A549 (cell line): ENCODE results near the gene KDM1B. TPM values are rescaled to one million over a fixed set of nuclear protein-coding genes. Genes with fewer than 3 reads are reported as not detected.

Experiments used
- ATAC-seq, 2 experiments: fragments of 200-7000 bp in 1 of 2; fragments of >200 bp in 1 of 2; cut with Nextera tagmentation in 1 of 2; cut with Tn5 transposase in 1 of 2; 3 replicates each; pipeline versions ENCODE4 v1.8.0 to v1.9.1; 2018 to 2020; ENCODE audit warnings: mild to moderate bottlenecking in 1 of 2, moderate library complexity in 1 of 2
- CTCF ChIA-PET: fragments of 300-600 bp; sonication (Branson Sonifier 250); formaldehyde crosslinking; extraction: SDS; loops from one replicate; lab custom pipeline; 2021; ENCODE audit warnings: antibody characterized with exemption, inconsistent platforms; lab: Yijun Ruan, JAX
- POLR2A ChIA-PET: fragments of 350-600 bp; formaldehyde crosslinking; extraction: SDS; loops from one replicate; lab custom pipeline; 2021; ENCODE audit warnings: antibody characterized with exemption, inconsistent platforms; lab: Yijun Ruan, JAX
- DNase-seq, 2 experiments: peaks; one replicate each; pipeline versions ENCODE4 v3.0.0 to v3.0.0-alpha.2; 2011 to 2016; ENCODE audit warnings: low read depth in 1 of 2, low spot score in 1 of 2
- FAIRE-seq: peaks from 2 replicates; lab custom pipeline; 2011; peaks lifted over from hg19 to GRCh38; lab: Jason Lieb, UNC
- H3K27ac ChIP-seq, 2 experiments: fragments of >200 bp; sonication (Bioruptor Twin); formaldehyde crosslinking; 3 replicates each; pipeline ENCODE4 v1.5.1; 2016 to 2017
- H3K4me1 ChIP-seq: fragments of >200 bp; sonication (Bioruptor Twin); formaldehyde crosslinking; 3 replicates; pipeline ENCODE4 v1.6.1; 2016
- H3K4me2 ChIP-seq: fragments of >200 bp; sonication (Bioruptor Twin); formaldehyde crosslinking; 3 replicates; pipeline ENCODE4 v1.6.1; 2016
- H3K4me3 ChIP-seq: fragments of >200 bp; sonication (Bioruptor Twin); formaldehyde crosslinking; 3 replicates; pipeline ENCODE4 v1.5.1; 2016
- H3K9me3 ChIP-seq: fragments of >200 bp; sonication (Bioruptor Twin); formaldehyde crosslinking; 3 replicates; pipeline ENCODE4 v1.6.1; 2016
- BHLHE40 ChIP-seq: IDR thresholded peaks from 2 replicates; pipeline ENCODE4 v1.6.1; 2012; ENCODE audit warnings: low read depth, low read length, inconsistent platforms
- CBX2 ChIP-seq: fragments of 200-600 bp; sonication (generic); IDR thresholded peaks from 2 replicates; pipeline ENCODE4 v1.6.1; 2016; ENCODE audit warnings: low read depth, mild to moderate bottlenecking, borderline replicate concordance
- CBX8 ChIP-seq: fragments of 200-600 bp; sonication (generic); IDR thresholded peaks from 2 replicates; pipeline ENCODE4 v1.6.1; 2016
- CEBPB ChIP-seq, 2 experiments: fragments of >200 bp in 1 of 2; sonication (Bioruptor Twin) in 1 of 2; formaldehyde crosslinking in 1 of 2; IDR thresholded peaks; 2 replicates each; pipeline ENCODE4 v1.6.1; 2012 to 2016
- ESRRA ChIP-seq: fragments of 150-350 bp; IDR thresholded peaks from 2 replicates; pipeline ENCODE4 v1.6.1; 2014; ENCODE audit warnings: mild to moderate bottlenecking, low read length, borderline replicate concordance
- FOXS1 ChIP-seq: fragments of 250-450 bp; sonication (Bioruptor Pico); IDR thresholded peaks from 2 replicates; pipeline ENCODE4 v1.5.0; 2020; ENCODE audit warnings: mild to moderate bottlenecking, moderate library complexity
- GATA3 ChIP-seq: IDR thresholded peaks from 2 replicates; pipeline ENCODE4 v1.6.1; 2012; ENCODE audit warnings: borderline replicate concordance
- HEYL ChIP-seq: fragments of 250-450 bp; sonication (Bioruptor Pico); IDR thresholded peaks from 2 replicates; pipeline ENCODE4 v1.8.0; 2021; ENCODE audit warnings: mild to moderate bottlenecking, moderate library complexity
- HOXB5 ChIP-seq: fragments of 250-450 bp; sonication (Bioruptor Pico); IDR thresholded peaks from 2 replicates; pipeline ENCODE4 v1.5.0; 2020; ENCODE audit warnings: mild to moderate bottlenecking, moderate library complexity
- MAFK ChIP-seq: fragments of 450-650 bp; IDR thresholded peaks from 2 replicates; pipeline ENCODE4 v1.6.1; 2014; ENCODE audit not compliant: partially characterized antibody
- NFE2L2 ChIP-seq: fragments of 150-350 bp; conservative IDR thresholded peaks from 2 replicates; pipeline ENCODE4 v1.6.1; 2014; ENCODE audit warnings: low read length
- NPAS2 ChIP-seq: fragments of 250-450 bp; sonication (Bioruptor Pico); IDR thresholded peaks from 2 replicates; pipeline ENCODE4 v1.8.0; 2022; ENCODE audit warnings: mild to moderate bottlenecking, moderate library complexity, borderline replicate concordance
- NR3C1 ChIP-seq: fragments of >200 bp; sonication (Bioruptor Twin); formaldehyde crosslinking; IDR thresholded peaks from 3 replicates; pipeline ENCODE4 v1.6.1; 2017
- PHF8 ChIP-seq: fragments of 200-600 bp; sonication (generic); IDR thresholded peaks from 2 replicates; pipeline ENCODE4 v1.6.1; 2016; ENCODE audit warnings: low read depth, mild to moderate bottlenecking, antibody characterized with exemption, moderate library complexity, borderline replicate concordance
- RAD21 ChIP-seq, 2 experiments: fragments of >200 bp in 1 of 2; sonication (Bioruptor Twin) in 1 of 2; formaldehyde crosslinking in 1 of 2; IDR thresholded peaks in 1 of 2; conservative IDR thresholded peaks in 1 of 2; 2 replicates in 1 of 2; 3 replicates in 1 of 2; pipeline ENCODE4 v1.6.1; 2012 to 2018; ENCODE audit warnings: inconsistent platforms in 1 of 2
- TP53 ChIP-seq: fragments of 250-450 bp; sonication (Bioruptor Pico); IDR thresholded peaks from 2 replicates; pipeline ENCODE4 v1.5.0; 2021; ENCODE audit warnings: mild to moderate bottlenecking, moderate library complexity
- ZC3H11A ChIP-seq: fragments of 450-650 bp; IDR thresholded peaks from 2 replicates; pipeline ENCODE4 v1.6.1; 2014; ENCODE audit warnings: antibody characterized with exemption, mild to moderate bottlenecking
- ZFP36 ChIP-seq: fragments of 450-650 bp; IDR thresholded peaks from 2 replicates; pipeline ENCODE4 v1.6.1; 2014; ENCODE audit warnings: borderline replicate concordance; ENCODE audit not compliant: partially characterized antibody
- ZSCAN20 ChIP-seq: fragments of 250-450 bp; sonication (Bioruptor Pico); IDR thresholded peaks from 2 replicates; pipeline ENCODE4 v1.8.0; 2022; ENCODE audit warnings: mild to moderate bottlenecking, moderate library complexity
- WGBS: methylation state at CpG from one replicate; pipeline ENCODE4 v1.1.6; 2017; ENCODE audit errors: missing lambda C conversion rate; 5-methylcytosine and 5-hydroxymethylcytosine counted together
- polyA plus RNA-seq, 4 experiments: library from polyadenylated mRNA; depleted of rRNA in 3 of 4; stranded (reverse); fragments of >200 nt; fragmentation: RNase III in 1 of 4; extraction: RNeasy Plus Mini Kit Qiagen cat#74134 plus additional on column Dnase treatment in 1 of 4; gene quantifications; 2 replicates in 3 of 4; 3 replicates in 1 of 4; pipeline ENCODE4 v1.2.3, GENCODE V29; 2011 to 2017
- TF ChIP-seq, protein P1 (sequence below): fragments of >200 bp; sonication (Bioruptor Twin); formaldehyde crosslinking; IDR thresholded peaks from 3 replicates; pipeline ENCODE4 v1.5.1; 2016
- TF ChIP-seq, protein P2 (sequence below): fragments of 150-350 bp; IDR thresholded peaks from 2 replicates; pipeline ENCODE4 v1.6.1; 2014; ENCODE audit warnings: low read depth, mild to moderate bottlenecking, low read length
- TF ChIP-seq, protein P3 (sequence below): fragments of 250-450 bp; sonication (Bioruptor Pico); IDR thresholded peaks from 2 replicates; pipeline ENCODE4 v1.5.0; 2020; ENCODE audit warnings: low read depth, mild to moderate bottlenecking, moderate library complexity

The KDM1B gene
- polyA plus RNA-seq, 2 of the 4 experiments (the other 2 are of a cell fraction) = 11.0 to 14.9 TPM

DNA sequence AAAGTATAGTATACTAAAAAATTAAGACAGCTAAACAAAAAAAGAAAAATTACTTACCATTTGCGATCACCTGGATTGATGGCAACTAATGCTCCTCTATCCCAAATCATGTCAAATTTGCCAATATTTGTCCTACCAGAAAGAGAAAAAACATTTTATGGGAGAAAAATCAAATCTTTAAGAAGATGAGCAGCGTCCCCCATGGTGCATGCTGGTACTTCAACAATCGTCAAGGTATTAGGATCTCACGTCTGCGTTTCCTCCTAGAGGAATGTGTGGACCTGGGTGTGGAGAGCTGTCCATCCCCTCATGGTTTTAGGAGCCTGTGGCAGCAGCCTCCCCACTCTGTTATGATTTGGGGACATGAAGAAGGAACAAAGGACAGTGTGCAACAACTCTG lies 16.3 kb upstream of the KDM1B start:
- no peaks in the 10 kb centered on the region for H3K4me1 ChIP-seq
- 88% methylated on average over 5 of the region's 5 CpGs for WGBS
- ATAC-seq (no peak), DNase-seq (no peak), FAIRE-seq (no peak)
- ChIA-PET CTCF (interaction anchor here (2.4 kb wide), 1 partner anchor 16 kb away, joined by 9 read pairs; the partner anchor contains the start of gene NHLRC1), POLR2A (no interaction called here)
- no peak overlapping the region for H3K4me2 ChIP-seq
- H3K4me3 ChIP-seq = no peak overlapping the region
- H3K9me3 ChIP-seq = no peaks in the 10 kb centered on the region
- TF ChIP-seq, protein P1, sequence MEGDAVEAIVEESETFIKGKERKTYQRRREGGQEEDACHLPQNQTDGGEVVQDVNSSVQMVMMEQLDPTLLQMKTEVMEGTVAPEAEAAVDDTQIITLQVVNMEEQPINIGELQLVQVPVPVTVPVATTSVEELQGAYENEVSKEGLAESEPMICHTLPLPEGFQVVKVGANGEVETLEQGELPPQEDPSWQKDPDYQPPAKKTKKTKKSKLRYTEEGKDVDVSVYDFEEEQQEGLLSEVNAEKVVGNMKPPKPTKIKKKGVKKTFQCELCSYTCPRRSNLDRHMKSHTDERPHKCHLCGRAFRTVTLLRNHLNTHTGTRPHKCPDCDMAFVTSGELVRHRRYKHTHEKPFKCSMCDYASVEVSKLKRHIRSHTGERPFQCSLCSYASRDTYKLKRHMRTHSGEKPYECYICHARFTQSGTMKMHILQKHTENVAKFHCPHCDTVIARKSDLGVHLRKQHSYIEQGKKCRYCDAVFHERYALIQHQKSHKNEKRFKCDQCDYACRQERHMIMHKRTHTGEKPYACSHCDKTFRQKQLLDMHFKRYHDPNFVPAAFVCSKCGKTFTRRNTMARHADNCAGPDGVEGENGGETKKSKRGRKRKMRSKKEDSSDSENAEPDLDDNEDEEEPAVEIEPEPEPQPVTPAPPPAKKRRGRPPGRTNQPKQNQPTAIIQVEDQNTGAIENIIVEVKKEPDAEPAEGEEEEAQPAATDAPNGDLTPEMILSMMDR = no peak
- no peak overlapping the region for H3K27ac ChIP-seq

DNA sequence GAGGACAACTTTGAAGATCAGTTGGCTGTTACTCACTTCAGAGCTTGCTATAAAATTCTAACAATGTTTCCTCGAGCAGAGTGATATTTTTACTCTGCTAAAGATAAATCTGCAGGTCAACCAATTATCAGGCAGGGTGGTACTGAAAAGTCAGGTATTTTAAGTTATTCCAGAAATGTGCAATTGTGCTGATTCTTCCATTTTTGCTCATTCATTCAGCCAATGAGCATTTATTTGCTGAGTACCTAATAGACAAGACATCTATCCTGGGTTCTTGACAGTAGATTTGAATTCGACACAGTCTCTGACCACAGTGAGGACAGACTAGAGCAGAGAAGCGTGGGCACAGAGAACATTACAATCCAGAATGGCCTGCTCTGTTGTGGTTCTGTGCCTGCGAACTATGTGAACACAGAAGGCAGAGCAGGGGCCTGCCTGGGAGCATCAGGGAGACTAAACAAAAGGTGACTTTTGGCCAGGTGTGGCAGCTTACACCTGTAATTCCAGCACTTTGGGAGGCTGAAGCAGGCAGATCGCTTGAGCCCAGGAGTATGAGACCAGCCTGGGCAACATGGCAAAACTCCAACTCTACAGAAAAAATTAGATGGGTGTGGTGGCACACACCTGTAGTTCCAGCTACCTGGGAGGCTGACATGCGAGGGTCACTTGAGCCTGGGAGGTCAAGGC lies 15.1 kb upstream of the KDM1B start:
- Histone ChIP-seq H3K4me1 (no peaks in the 10 kb centered on the region), H3K9me3 (no peaks in the 10 kb centered on the region), H3K4me2 (no peak overlapping the region), H3K4me3 (no peak overlapping the region), H3K27ac (no peak overlapping the region)
- FAIRE-seq (no peak), DNase-seq (no peak), ATAC-seq (no peak)
- TF ChIP-seq ESRRA (no peak), MAFK (peak; percentile 21)
- WGBS = 84% methylated on average over 6 of the region's 6 CpGs
- CTCF ChIA-PET = no interaction called here
- POLR2A ChIA-PET = no interaction called here

DNA sequence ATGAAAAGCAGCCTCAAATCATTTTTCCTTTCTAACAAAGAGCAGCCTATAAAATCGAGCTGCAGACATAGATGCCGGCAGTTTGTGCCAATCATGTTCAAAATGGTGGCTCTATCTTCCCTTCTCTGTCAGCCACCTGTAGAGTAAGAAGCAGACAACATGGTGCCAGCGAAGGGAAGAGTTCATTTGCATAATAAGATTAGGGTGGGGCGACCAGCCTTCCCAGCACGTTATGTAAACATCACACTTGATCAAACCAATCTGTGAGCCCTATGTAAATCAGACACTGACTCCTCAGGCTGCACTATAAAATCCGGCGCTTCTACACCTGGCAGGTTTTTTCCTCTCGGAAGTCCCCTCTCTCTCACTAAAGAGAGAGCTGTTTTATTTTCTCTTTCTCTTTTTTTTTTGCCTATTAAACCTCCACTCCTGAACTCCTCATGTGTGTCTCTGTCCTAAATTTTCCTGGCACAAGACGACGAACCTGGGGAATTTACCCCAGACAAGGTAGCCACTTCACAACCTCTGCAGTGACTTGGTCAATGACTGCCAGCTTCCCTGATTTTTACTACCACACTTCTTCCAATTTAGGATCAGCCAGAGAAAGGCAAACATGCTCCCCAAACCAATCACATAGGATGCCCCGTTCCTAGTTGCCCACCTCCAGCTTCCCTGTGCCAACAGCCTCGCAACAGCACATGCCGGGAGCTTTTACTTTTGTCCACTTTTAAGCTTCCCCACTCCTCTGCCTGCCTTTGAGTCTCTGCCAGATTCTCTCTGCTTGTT lies 13.2 kb upstream of the KDM1B start:
- ATAC-seq (no peak), DNase-seq (no peak)
- ChIA-PET POLR2A (no interaction called here), CTCF (no interaction called here)
- no peak overlapping the region for H3K4me2 ChIP-seq
- no peak overlapping the region for H3K4me3 ChIP-seq
- TF ChIP-seq CEBPB (IDR thresholded peaks at IDR 0.05) (no peak), NR3C1 (no peak), ZSCAN20 (CRISPR knock-in tag) (no peak), CBX8 (no peak), NFE2L2 (no peak), BHLHE40 (no peak), CBX2 (no peak), TP53 (CRISPR knock-in tag) (no peak)
- TF ChIP-seq, protein P2, sequence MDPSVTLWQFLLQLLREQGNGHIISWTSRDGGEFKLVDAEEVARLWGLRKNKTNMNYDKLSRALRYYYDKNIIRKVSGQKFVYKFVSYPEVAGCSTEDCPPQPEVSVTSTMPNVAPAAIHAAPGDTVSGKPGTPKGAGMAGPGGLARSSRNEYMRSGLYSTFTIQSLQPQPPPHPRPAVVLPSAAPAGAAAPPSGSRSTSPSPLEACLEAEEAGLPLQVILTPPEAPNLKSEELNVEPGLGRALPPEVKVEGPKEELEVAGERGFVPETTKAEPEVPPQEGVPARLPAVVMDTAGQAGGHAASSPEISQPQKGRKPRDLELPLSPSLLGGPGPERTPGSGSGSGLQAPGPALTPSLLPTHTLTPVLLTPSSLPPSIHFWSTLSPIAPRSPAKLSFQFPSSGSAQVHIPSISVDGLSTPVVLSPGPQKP = no peak
- TF ChIP-seq, all 56 proteins: peak for 0
- 80% methylated on average over 13 of the region's 13 CpGs for WGBS
- H3K27ac ChIP-seq = no peak overlapping the region
- no peak for FAIRE-seq
- no peaks in the 10 kb centered on the region; the same call in 2 of the 3 replicates for H3K4me1 ChIP-seq
- H3K9me3 ChIP-seq = no peaks in the 10 kb centered on the region

DNA sequence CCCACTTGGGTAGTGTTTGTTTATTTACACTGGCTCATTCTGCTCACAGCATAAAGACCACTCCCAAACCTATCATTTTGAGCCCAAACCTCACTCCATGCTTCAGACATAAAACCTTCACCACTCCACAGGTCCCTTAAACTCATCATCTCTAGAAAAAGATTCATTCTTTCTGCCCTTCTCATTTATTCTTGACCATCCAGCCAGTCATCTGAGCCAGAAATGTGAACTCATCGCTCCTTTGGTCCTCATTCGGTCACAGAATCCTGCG lies 12.7 kb upstream of the KDM1B start:
- Histone ChIP-seq H3K27ac (no peak overlapping the region), H3K9me3 (no peaks in the 10 kb centered on the region), H3K4me3 (no peak overlapping the region)
- POLR2A ChIA-PET = no interaction called here
- no peak for ATAC-seq
- WGBS = 95% methylated on average over 3 of the region's 3 CpGs
- FAIRE-seq = no peak
- TF ChIP-seq, protein P1 = no peak
- TF ChIP-seq ZFP36 = no peak
- TF ChIP-seq GATA3 = no peak
- TF ChIP-seq HOXB5 (CRISPR knock-in tag) = no peak
- TF ChIP-seq NPAS2 (CRISPR knock-in tag) = no peak
- no peak for TF ChIP-seq RAD21 (conservative IDR thresholded peaks at IDR 0.05 in 1 of 2, IDR thresholded peaks at IDR 0.05 in 1 of 2)
- no peak for TF ChIP-seq PHF8
- no peak for TF ChIP-seq FOXS1 (CRISPR knock-in tag)
- TF ChIP-seq, protein P3, sequence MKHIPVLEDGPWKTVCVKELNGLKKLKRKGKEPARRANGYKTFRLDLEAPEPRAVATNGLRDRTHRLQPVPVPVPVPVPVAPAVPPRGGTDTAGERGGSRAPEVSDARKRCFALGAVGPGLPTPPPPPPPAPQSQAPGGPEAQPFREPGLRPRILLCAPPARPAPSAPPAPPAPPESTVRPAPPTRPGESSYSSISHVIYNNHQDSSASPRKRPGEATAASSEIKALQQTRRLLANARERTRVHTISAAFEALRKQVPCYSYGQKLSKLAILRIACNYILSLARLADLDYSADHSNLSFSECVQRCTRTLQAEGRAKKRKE = no peak
- no peak for TF ChIP-seq HEYL (CRISPR knock-in tag)
- no peak for TF ChIP-seq ZC3H11A
- TF ChIP-seq, all 56 proteins: peak for 0
- peaks cover 5% of the 10 kb centered on the region; the same call in 2 of the 3 replicates for H3K4me1 ChIP-seq
- CTCF ChIA-PET = no interaction called here
- no peak overlapping the region for H3K4me2 ChIP-seq
- no peak for DNase-seq
